Vagina (tissue), 2 donors: ENCODE results near the gene KIF1A.

Source experiments
- POLR2A ChIP-seq, 2 donors: fragments of 450-650 bp; IDR thresholded peaks; one replicate each; pipeline ENCODE4 v1.6.1; 2017; ENCODE audit warnings: antibody characterized with exemption in 2 of 2, mild to moderate bottlenecking in 2 of 2, moderate library complexity in 2 of 2
- POLR2AphosphoS5 ChIP-seq, 2 donors: sonication (generic); formaldehyde crosslinking; IDR thresholded peaks; one replicate each; pipeline ENCODE4 v1.9.0; 2017; ENCODE audit warnings: antibody characterized with exemption in 2 of 2, mild to moderate bottlenecking in 2 of 2, low read depth in 1 of 2; ENCODE audit not compliant: insufficient read depth in 1 of 2
- TF ChIP-seq, protein P1 (sequence below), 3 experiments: fragments of 450-650 bp in 2 of 3; fragments of 200-600 bp in 1 of 3; sonication (generic) in 1 of 3; IDR thresholded peaks; one replicate each; pipeline ENCODE4 v1.5.1; 2017 to 2019; ENCODE audit warnings: antibody characterized with exemption in 3 of 3, mild to moderate bottlenecking in 2 of 3, moderate library complexity in 2 of 3

DNA sequence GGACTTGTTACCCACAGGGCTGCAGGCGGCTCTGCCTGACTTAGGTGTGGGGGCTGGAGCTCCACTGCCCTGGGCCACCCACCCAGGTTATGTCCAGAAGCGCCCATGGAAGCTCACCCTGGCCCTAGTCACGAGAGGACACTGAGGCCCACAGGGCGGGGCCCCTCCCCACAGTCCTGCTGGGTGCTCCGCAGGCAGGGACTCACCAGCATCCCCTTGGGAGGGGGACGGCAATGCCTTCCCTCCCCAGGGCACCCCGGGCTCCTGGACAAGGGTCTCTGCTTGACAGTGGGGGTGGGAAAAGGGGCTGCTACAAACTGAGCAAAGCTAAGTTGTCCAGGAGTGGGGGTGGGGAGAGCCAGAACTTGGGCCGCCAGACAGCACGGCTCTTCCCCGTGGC is 67.8 kb downstream of the KIF1A start:
- TF ChIP-seq, protein P1, sequence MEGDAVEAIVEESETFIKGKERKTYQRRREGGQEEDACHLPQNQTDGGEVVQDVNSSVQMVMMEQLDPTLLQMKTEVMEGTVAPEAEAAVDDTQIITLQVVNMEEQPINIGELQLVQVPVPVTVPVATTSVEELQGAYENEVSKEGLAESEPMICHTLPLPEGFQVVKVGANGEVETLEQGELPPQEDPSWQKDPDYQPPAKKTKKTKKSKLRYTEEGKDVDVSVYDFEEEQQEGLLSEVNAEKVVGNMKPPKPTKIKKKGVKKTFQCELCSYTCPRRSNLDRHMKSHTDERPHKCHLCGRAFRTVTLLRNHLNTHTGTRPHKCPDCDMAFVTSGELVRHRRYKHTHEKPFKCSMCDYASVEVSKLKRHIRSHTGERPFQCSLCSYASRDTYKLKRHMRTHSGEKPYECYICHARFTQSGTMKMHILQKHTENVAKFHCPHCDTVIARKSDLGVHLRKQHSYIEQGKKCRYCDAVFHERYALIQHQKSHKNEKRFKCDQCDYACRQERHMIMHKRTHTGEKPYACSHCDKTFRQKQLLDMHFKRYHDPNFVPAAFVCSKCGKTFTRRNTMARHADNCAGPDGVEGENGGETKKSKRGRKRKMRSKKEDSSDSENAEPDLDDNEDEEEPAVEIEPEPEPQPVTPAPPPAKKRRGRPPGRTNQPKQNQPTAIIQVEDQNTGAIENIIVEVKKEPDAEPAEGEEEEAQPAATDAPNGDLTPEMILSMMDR (IDR thresholded peaks at IDR 0.05), result no peak
- TF ChIP-seq POLR2A (IDR thresholded peaks at IDR 0.05) (no peak), POLR2AphosphoS5 (IDR thresholded peaks at IDR 0.05; ENCODE audit: insufficient read depth in 1 of 2, low read depth in 1 of 2) (no peak)
